Activated CD4-positive, alpha-beta T cell treated with anti-CD3 and anti-CD28 coated beads, Interleukin-2, amount 50 U/mL, for 16 hours (primary cell): ENCODE measurements around the gene NSF.
"Not testable (repeated sequence)": the region's sequence is repeated elsewhere in the genome, so short reads cannot be mapped to it uniquely, and the experiment has no call there.

Source experiments
- DNase-seq: peaks from one replicate; pipeline ENCODE4 v3.0.0-alpha.2; 2020

NSF gene

GRCh38 chr17:46759141-46759540, 168.7 kb downstream of the NSF start:
- no peak for DNase-seq

GRCh38 chr17:46763416-46763815, 172.9 kb downstream of the NSF start:
- DNase-seq, result no peak

GRCh38 chr17:46764000-46764708, 173.7 kb downstream of the NSF start:
- DNase-seq, result no peak

- no peak for DNase-seq
Observed at GRCh38 chr17:46764709-46765401, 174.4 kb downstream of the NSF start.

- DNase-seq, result no peak
Observed at GRCh38 chr17:46765453-46765852, 175.0 kb downstream of the NSF start.

GRCh38 chr17:46766493-46767491, 176.3 kb downstream of the NSF start:
- DNase-seq, result no peak

- DNase-seq, result no peak
Observed at GRCh38 chr17:46768540-46768870, 178.0 kb downstream of the NSF start.

GRCh38 chr17:46768896-46769295, 178.4 kb downstream of the NSF start:
- DNase-seq, result not testable (repeated sequence)

- no peak for DNase-seq
Observed at GRCh38 chr17:46769531-46770438, 179.3 kb downstream of the NSF start.

GRCh38 chr17:46770439-46770817, 180.0 kb downstream of the NSF start:
- DNase-seq, result no peak

GRCh38 chr17:46770818-46771560, 180.5 kb downstream of the NSF start:
- DNase-seq, result no peak

- peak; percentile 7 for DNase-seq
Observed at GRCh38 chr17:46771561-46772474, 181.3 kb downstream of the NSF start.

- no peak for DNase-seq
Observed at GRCh38 chr17:46772475-46773220, 182.2 kb downstream of the NSF start.

- no peak for DNase-seq
Observed at GRCh38 chr17:46773221-46773605, 182.7 kb downstream of the NSF start.

- DNase-seq, result no peak
Observed at GRCh38 chr17:46773676-46774075, 183.2 kb downstream of the NSF start.

- DNase-seq, result no peak
Observed at GRCh38 chr17:46774108-46774737, 183.8 kb downstream of the NSF start.

- no peak for DNase-seq
Observed at GRCh38 chr17:46776298-46777005, 186.0 kb downstream of the NSF start.
